ENCODE results near the gene BRI3.

DNA sequence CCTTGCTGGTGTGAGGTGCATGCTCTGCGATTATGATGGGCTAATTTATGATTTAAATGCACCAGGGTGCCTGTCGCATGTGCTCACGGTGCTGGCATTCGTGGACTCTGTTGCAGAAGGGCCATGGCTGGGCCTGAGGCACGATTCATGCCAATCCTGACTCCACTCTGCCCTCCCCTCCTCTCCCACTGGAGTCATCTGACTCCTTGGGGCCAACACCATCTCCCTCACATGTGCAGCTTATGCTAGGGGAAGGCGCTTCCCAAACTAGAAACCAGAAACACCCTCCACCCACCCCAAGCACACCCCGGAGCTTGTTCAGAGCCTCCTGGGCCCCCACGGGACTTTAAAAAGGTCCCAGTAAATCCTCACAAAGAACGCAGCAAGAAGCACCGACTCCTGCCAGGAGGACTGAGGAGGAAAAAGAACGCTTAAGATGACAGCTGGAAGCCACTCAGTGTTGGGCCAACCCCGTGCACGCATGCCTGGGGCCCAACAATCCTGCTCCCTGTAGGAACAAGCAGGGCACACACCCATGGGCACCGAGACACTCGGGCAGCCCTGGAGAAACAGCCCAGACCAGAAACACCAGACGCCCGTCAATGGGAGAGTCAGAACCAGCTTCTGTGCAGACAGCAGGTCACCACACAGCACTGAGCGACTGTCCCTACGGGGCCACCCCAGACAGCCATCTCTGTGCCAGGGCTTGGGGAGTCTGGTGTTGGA is 14.1 kb downstream of the BRI3 start:
- TF ChIP-seq, protein P1, sequence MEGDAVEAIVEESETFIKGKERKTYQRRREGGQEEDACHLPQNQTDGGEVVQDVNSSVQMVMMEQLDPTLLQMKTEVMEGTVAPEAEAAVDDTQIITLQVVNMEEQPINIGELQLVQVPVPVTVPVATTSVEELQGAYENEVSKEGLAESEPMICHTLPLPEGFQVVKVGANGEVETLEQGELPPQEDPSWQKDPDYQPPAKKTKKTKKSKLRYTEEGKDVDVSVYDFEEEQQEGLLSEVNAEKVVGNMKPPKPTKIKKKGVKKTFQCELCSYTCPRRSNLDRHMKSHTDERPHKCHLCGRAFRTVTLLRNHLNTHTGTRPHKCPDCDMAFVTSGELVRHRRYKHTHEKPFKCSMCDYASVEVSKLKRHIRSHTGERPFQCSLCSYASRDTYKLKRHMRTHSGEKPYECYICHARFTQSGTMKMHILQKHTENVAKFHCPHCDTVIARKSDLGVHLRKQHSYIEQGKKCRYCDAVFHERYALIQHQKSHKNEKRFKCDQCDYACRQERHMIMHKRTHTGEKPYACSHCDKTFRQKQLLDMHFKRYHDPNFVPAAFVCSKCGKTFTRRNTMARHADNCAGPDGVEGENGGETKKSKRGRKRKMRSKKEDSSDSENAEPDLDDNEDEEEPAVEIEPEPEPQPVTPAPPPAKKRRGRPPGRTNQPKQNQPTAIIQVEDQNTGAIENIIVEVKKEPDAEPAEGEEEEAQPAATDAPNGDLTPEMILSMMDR (IDR thresholded peaks at IDR 0.05; ENCODE audit: insufficient read depth, low read length) = no peak
- TF ChIP-seq POLR2AphosphoS5 (IDR thresholded peaks at IDR 0.05; ENCODE audit: low read depth) (no peak), GABPA (IDR thresholded peaks at IDR 0.05; ENCODE audit: low read depth) (no peak), SPI1 (IDR thresholded peaks at IDR 0.05; ENCODE audit: borderline replicate concordance, low read depth) (no peak)
- TF ChIP-seq, protein P2, sequence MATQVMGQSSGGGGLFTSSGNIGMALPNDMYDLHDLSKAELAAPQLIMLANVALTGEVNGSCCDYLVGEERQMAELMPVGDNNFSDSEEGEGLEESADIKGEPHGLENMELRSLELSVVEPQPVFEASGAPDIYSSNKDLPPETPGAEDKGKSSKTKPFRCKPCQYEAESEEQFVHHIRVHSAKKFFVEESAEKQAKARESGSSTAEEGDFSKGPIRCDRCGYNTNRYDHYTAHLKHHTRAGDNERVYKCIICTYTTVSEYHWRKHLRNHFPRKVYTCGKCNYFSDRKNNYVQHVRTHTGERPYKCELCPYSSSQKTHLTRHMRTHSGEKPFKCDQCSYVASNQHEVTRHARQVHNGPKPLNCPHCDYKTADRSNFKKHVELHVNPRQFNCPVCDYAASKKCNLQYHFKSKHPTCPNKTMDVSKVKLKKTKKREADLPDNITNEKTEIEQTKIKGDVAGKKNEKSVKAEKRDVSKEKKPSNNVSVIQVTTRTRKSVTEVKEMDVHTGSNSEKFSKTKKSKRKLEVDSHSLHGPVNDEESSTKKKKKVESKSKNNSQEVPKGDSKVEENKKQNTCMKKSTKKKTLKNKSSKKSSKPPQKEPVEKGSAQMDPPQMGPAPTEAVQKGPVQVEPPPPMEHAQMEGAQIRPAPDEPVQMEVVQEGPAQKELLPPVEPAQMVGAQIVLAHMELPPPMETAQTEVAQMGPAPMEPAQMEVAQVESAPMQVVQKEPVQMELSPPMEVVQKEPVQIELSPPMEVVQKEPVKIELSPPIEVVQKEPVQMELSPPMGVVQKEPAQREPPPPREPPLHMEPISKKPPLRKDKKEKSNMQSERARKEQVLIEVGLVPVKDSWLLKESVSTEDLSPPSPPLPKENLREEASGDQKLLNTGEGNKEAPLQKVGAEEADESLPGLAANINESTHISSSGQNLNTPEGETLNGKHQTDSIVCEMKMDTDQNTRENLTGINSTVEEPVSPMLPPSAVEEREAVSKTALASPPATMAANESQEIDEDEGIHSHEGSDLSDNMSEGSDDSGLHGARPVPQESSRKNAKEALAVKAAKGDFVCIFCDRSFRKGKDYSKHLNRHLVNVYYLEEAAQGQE (IDR thresholded peaks at IDR 0.05; ENCODE audit: insufficient replicate concordance, low read depth) = no peak

Data from HL-60 (cell line).